HCT116 (cell line): ENCODE results near the gene PAPOLB. TPM values are rescaled to one million over a fixed set of nuclear protein-coding genes. Genes with fewer than 3 reads are reported as not detected.

Source experiments
- total RNA-seq: library from RNA; stranded (reverse); gene quantifications from one replicate; pipeline ENCODE4 v1.2.1, GENCODE V29; 2021; ENCODE audit not compliant: unreplicated experiment

The PAPOLB gene
- total RNA-seq, 1 experiment from 2014 or later, result 0.20 TPM

Other genes starting within 250 kb of the PAPOLB start
- gene FOXK1, start 179.7 kb downstream of the PAPOLB start, total RNA-seq, result 60.5 TPM
- 23.2 TPM for gene AP5Z1, start 86.4 kb downstream of the PAPOLB start, total RNA-seq
- 5.3 TPM for gene RADIL, start 21.7 kb upstream of the PAPOLB start, total RNA-seq
- gene MMD2, start 97.2 kb upstream of the PAPOLB start, total RNA-seq, result not detected
- gene RBAK, start 183.8 kb upstream of the PAPOLB start, total RNA-seq, result 16.2 TPM